OCI-LY7 (cell line): ENCODE data around the gene NDUFV1. TPM values are rescaled to one million over a fixed set of nuclear protein-coding genes. Genes with fewer than 3 reads are reported as not detected.

ENCODE experiments used
- BruUV-seq: library from RNA; stranded (reverse); fragments of 400-500 nt; replicated peaks from 2 replicates; lab custom pipeline; 2021; lab: Mats Ljungman, UMichigan
- CTCF ChIA-PET: fragments of 300-600 bp; sonication (Branson Sonifier 250); formaldehyde crosslinking; loops from one replicate; lab custom pipeline; 2022; ENCODE audit warnings: antibody characterized with exemption; ENCODE audit not compliant: unreplicated experiment; lab: Charles Lee
- POLR2A ChIA-PET: fragments of 300-600 bp; sonication (Branson Sonifier 250); formaldehyde crosslinking; loops from one replicate; lab custom pipeline; 2022; ENCODE audit warnings: antibody characterized with exemption; lab: Charles Lee
- DNase-seq: peaks from one replicate; pipeline ENCODE4 v3.0.0-alpha.2; 2015; ENCODE audit warnings: low spot score
- H2AFZ ChIP-seq: fragments of 200-600 bp; sonication (generic), shearing (Covaris generic); 2 replicates; pipeline ENCODE4 v1.6.1; 2014; ENCODE audit warnings: mild to moderate bottlenecking, antibody characterized with exemption, low read length, moderate library complexity
- H3K27ac ChIP-seq: fragments of 200-600 bp; sonication (generic); 2 replicates; pipeline ENCODE4 v1.5.1; 2014; ENCODE audit warnings: mixed run types, low read depth, mild to moderate bottlenecking, moderate library complexity, low read length, inconsistent platforms; ENCODE audit not compliant: poor library complexity, severe bottlenecking
- H3K36me3 ChIP-seq: fragments of 200-600 bp; sonication (generic); 2 replicates; pipeline ENCODE4 v1.6.1; 2014; ENCODE audit warnings: mild to moderate bottlenecking, antibody characterized with exemption, low read length, moderate library complexity, mixed read lengths; ENCODE audit not compliant: insufficient read depth
- H3K4me1 ChIP-seq: fragments of 200-600 bp; sonication (generic); 2 replicates; pipeline ENCODE4 v1.5.1; 2014; ENCODE audit warnings: mild to moderate bottlenecking, low read length; ENCODE audit not compliant: insufficient read depth, poor library complexity, severe bottlenecking
- H3K4me2 ChIP-seq: fragments of 200-600 bp; sonication (generic); 2 replicates; pipeline ENCODE4 v1.6.1; 2014; ENCODE audit warnings: mild to moderate bottlenecking, low read length
- H3K4me3 ChIP-seq: fragments of 200-600 bp; sonication (generic); 2 replicates; pipeline ENCODE4 v1.5.1; 2014; ENCODE audit warnings: mild to moderate bottlenecking, low read depth, low read length; ENCODE audit not compliant: poor library complexity, severe bottlenecking
- H3K79me2 ChIP-seq: fragments of 200-600 bp; sonication (generic); 2 replicates; pipeline ENCODE4 v1.6.1; 2016; ENCODE audit warnings: low read depth, mild to moderate bottlenecking, low read length, moderate library complexity, mixed read lengths; ENCODE audit not compliant: insufficient read depth
- H3K9me2 ChIP-seq: fragments of 200-600 bp; sonication (generic); 2 replicates; pipeline ENCODE4 v1.6.1; 2016; ENCODE audit warnings: mild to moderate bottlenecking, low read length, mixed read lengths; ENCODE audit not compliant: insufficient read depth
- H3K9me3 ChIP-seq: fragments of 200-600 bp; sonication (generic); 2 replicates; pipeline ENCODE4 v1.6.1; 2014; ENCODE audit warnings: mild to moderate bottlenecking, mixed run types, low read length, mixed read lengths
- H4K20me1 ChIP-seq: fragments of 200-600 bp; sonication (generic); 2 replicates; pipeline ENCODE4 v1.6.1; 2014; ENCODE audit warnings: mild to moderate bottlenecking, antibody characterized with exemption, low read length, moderate library complexity, mixed read lengths; ENCODE audit not compliant: insufficient read depth
- CTCF ChIP-seq: fragments of 200-600 bp; sonication (generic); conservative IDR thresholded peaks from 2 replicates; pipeline ENCODE4 v1.5.1; 2014; ENCODE audit warnings: mild to moderate bottlenecking, antibody characterized with exemption, low read length, moderate library complexity, mixed read lengths
- EZH2phosphoT487 ChIP-seq: fragments of 200-600 bp; sonication (generic); IDR thresholded peaks from 2 replicates; pipeline ENCODE4 v1.6.1; 2018; ENCODE audit warnings: low read depth, borderline replicate concordance, mild to moderate bottlenecking, mixed run types, antibody characterized with exemption, low read length, moderate library complexity, mixed read lengths
- intact Hi-C: fragments of 100-400 bp; cut with micrococcal nuclease; formaldehyde crosslinking; loops from one replicate; pipeline ENCODE4 v1.10.0; 2022; ENCODE audit not compliant: unreplicated experiment
- total RNA-seq, 2 experiments: library from RNA; depleted of rRNA in 1 of 2; stranded (reverse); fragments of >200 nt in 1 of 2; shearing (Covaris generic) in 1 of 2; gene quantifications; 2 replicates each; pipeline ENCODE4 v1.2.3, GENCODE V29; 2014 to 2022

Gene NDUFV1
- total RNA-seq, 2 experiments from 2014 or later = 283 to 335 TPM

- intact Hi-C loops = loop anchor here (10.0 kb wide), 1 partner anchor 227 kb away; the partner anchor contains the start of gene POLD4
- BruUV-seq = no TSS peak
- H3K27ac ChIP-seq = no peak overlapping the region
- no peak for DNase-seq
- H3K4me3 ChIP-seq = no peak overlapping the region
- peaks cover 2% of the 10 kb centered on the region; the same call in 1 of the 2 replicates for H3K9me3 ChIP-seq
- H3K4me2 ChIP-seq = no peak overlapping the region
- TF ChIP-seq EZH2phosphoT487 (no peak), CTCF (no peak)
- H3K79me2 ChIP-seq = peaks cover 39% of the 10 kb centered on the region; the same call in 1 of the 2 replicates
- ChIA-PET CTCF (no interaction called here), POLR2A (interaction anchor here (1.4 kb wide), 1 partner anchor 48 kb away, joined by 6 read pairs; the partner anchor contains the start of gene NUDT8)
- peaks cover 50% of the 10 kb centered on the region for H3K4me1 ChIP-seq
- no peaks in the 10 kb centered on the region for H4K20me1 ChIP-seq
- no peak overlapping the region for H2AFZ ChIP-seq
- H3K9me2 ChIP-seq = no peaks in the 10 kb centered on the region
- peaks cover 26% of the 10 kb centered on the region for H3K36me3 ChIP-seq
Measured at GRCh38 chr11:67581469-67581868, 25.3 kb upstream of the NDUFV1 start.

- H3K9me3 ChIP-seq = peaks cover 7% of the 10 kb centered on the region; the same call in 1 of the 2 replicates
- peak overlapping the region; percentile 6; the same call in 1 of the 2 replicates for H2AFZ ChIP-seq
- POLR2A ChIA-PET = interaction anchor here (0.6 to 3.0 kb wide), 5 partner anchors 11 to 69 kb away, joined by 3 to 11 read pairs (median 4); partner anchors contain the start of gene NUDT8
- CTCF ChIA-PET = no interaction called here
- H3K36me3 ChIP-seq = peaks cover 31% of the 10 kb centered on the region
- H3K27ac ChIP-seq = no peak overlapping the region
- DNase-seq = no peak
- peaks cover 53% of the 10 kb centered on the region for H3K4me1 ChIP-seq
- H3K4me2 ChIP-seq = peak overlapping the region; percentile 91
- no TSS peak for BruUV-seq
- H3K79me2 ChIP-seq = peaks cover 39% of the 10 kb centered on the region; the same call in 1 of the 2 replicates
- no peaks in the 10 kb centered on the region for H4K20me1 ChIP-seq
- TF ChIP-seq EZH2phosphoT487 (no peak), CTCF (no peak)
- intact Hi-C loops = loop anchor here (2.0 to 10.0 kb wide), 2 partner anchors 25 to 227 kb away; partner anchors contain the start of genes NDUFV1 and POLD4
- no peak overlapping the region for H3K4me3 ChIP-seq
- H3K9me2 ChIP-seq = no peaks in the 10 kb centered on the region
Measured at GRCh38 chr11:67582011-67582410, 24.7 kb upstream of the NDUFV1 start.
